K562 (cell line): ENCODE results near the gene HSD17B2. TPM values are rescaled to one million over a fixed set of nuclear protein-coding genes. Genes with fewer than 3 reads are reported as not detected.

ENCODE experiments used
- ATAC-seq: fragments of 200-7000 bp; cut with Tn5 transposase; 3 replicates; pipeline ENCODE4 v1.9.1; 2020; ENCODE audit warnings: moderate library complexity
- BruUV-seq: library from RNA; stranded (reverse); fragments of 400-500 nt; replicated peaks from 2 replicates; lab custom pipeline; 2021; lab: Mats Ljungman, UMichigan
- CTCF ChIA-PET: fragments of 300-600 bp; formaldehyde crosslinking; extraction: SDS; loops from one replicate; lab custom pipeline; 2021; ENCODE audit warnings: low intra/inter-chr PET ratio; lab: Yijun Ruan, JAX
- POLR2A ChIA-PET: fragments of 300-600, 350-650 bp; sonication (Branson Sonifier 250); formaldehyde crosslinking; extraction: SDS; loops from one replicate; lab custom pipeline; 2021; ENCODE audit warnings: antibody characterized with exemption, inconsistent platforms; lab: Yijun Ruan, JAX
- DNase-seq, 4 experiments: peaks; one replicate each; pipeline versions ENCODE4 v3.0.0 to v3.0.0-alpha.2; 2011 to 2018; ENCODE audit warnings: low spot score in 3 of 4, mixed read lengths in 3 of 4; ENCODE audit errors: extremely low read depth in 1 of 4
- FAIRE-seq: peaks from 2 replicates; lab custom pipeline; 2011; peaks lifted over from hg19 to GRCh38; lab: Jason Lieb, UNC
- H2AFZ ChIP-seq: 2 replicates; pipeline ENCODE4 v1.6.0; 2011; ENCODE audit warnings: low read depth, low read length, control low read depth, inconsistent platforms
- H3K27ac ChIP-seq: fragments of 200-600 bp; 3 replicates; pipeline ENCODE4 v1.8.0; 2011; ENCODE audit warnings: low read depth, mild to moderate bottlenecking, control low read depth, inconsistent platforms, low read length, moderate library complexity, mixed read lengths; ENCODE audit errors: extremely low read depth
- H3K27me3 ChIP-seq, 2 experiments: fragments of 300-600 bp in 1 of 2; 2 replicates in 1 of 2; 3 replicates in 1 of 2; pipeline versions ENCODE4 v1.6.0 to v1.8.0; 2011; ENCODE audit warnings: inconsistent platforms in 2 of 2, low read length in 2 of 2, mild to moderate bottlenecking in 1 of 2, mixed read lengths in 1 of 2, moderate library complexity in 1 of 2; ENCODE audit not compliant: control insufficient read depth in 2 of 2, insufficient read depth in 2 of 2
- H3K36me3 ChIP-seq: fragments of 300-600 bp; 3 replicates; pipeline ENCODE4 v1.8.0; 2011; ENCODE audit warnings: mild to moderate bottlenecking, low read length, inconsistent platforms; ENCODE audit not compliant: control insufficient read depth, insufficient read depth
- H3K4me1 ChIP-seq, 2 experiments: fragments of 200-600 bp in 1 of 2; replicated peaks in 1 of 2; 2 replicates in 1 of 2; 3 replicates in 1 of 2; pipeline versions ENCODE4 v1.5.1 to v1.8.0; 2011; ENCODE audit warnings: inconsistent platforms in 2 of 2, low read length in 2 of 2, mild to moderate bottlenecking in 1 of 2, mixed read lengths in 1 of 2, moderate library complexity in 1 of 2; ENCODE audit not compliant: control insufficient read depth in 2 of 2, insufficient read depth in 2 of 2
- H3K4me2 ChIP-seq: 2 replicates; pipeline ENCODE4 v1.6.1; 2011; ENCODE audit warnings: low read length, control low read depth, inconsistent platforms, mixed read lengths; ENCODE audit not compliant: insufficient read depth
- H3K4me3 ChIP-seq: fragments of 200-600 bp; sonication (generic), shearing (Covaris generic); 2 replicates; pipeline ENCODE4 v1.5.1; 2016; ENCODE audit warnings: control low read depth, inconsistent platforms
- H3K79me2 ChIP-seq: fragments of 200-600 bp; 3 replicates; pipeline ENCODE4 v1.8.0; 2011; ENCODE audit warnings: low read length, inconsistent platforms; ENCODE audit not compliant: control insufficient read depth, insufficient read depth
- H3K9ac ChIP-seq, 2 experiments: 2 replicates each; pipeline versions ENCODE4 v1.6.0 to v1.6.1; 2011; ENCODE audit warnings: low read depth in 2 of 2, low read length in 2 of 2, control low read depth in 1 of 2, inconsistent platforms in 1 of 2, mild to moderate bottlenecking in 1 of 2, mixed read lengths in 1 of 2; ENCODE audit not compliant: insufficient read depth in 1 of 2
- H3K9me1 ChIP-seq: one replicate; pipeline ENCODE4 v1.6.0; 2011; ENCODE audit warnings: inconsistent platforms, mild to moderate bottlenecking, low read length, moderate library complexity; ENCODE audit not compliant: control insufficient read depth, insufficient read depth
- H3K9me3 ChIP-seq: replicated peaks from 2 replicates; pipeline ENCODE4 v1.5.1; 2011; ENCODE audit warnings: low read depth, low read length, inconsistent platforms; ENCODE audit not compliant: control insufficient read depth, insufficient read depth
- H4K20me1 ChIP-seq: replicated peaks from 2 replicates; pipeline ENCODE4 v1.6.1; 2011; ENCODE audit warnings: low read length, inconsistent platforms, mixed read lengths; ENCODE audit not compliant: control insufficient read depth, insufficient read depth
- BACH1 ChIP-seq: fragments of 200-800 bp; sonication (Bioruptor generic); IDR thresholded peaks from 2 replicates; pipeline ENCODE4 v1.6.1; 2016; ENCODE audit warnings: missing genetic modification characterization, missing compliant biosample characterization
- CHD2 ChIP-seq: IDR thresholded peaks from 2 replicates; pipeline ENCODE4 v1.6.1; 2011; ENCODE audit warnings: low read depth, low read length
- CREB1 ChIP-seq, 2 experiments: sonication (generic) in 1 of 2; formaldehyde crosslinking in 1 of 2; IDR thresholded peaks; 2 replicates each; pipeline versions ENCODE4 v1.6.1 to v1.8.0; 2012 to 2022; ENCODE audit warnings: inconsistent platforms in 1 of 2, mild to moderate bottlenecking in 1 of 2, missing genetic modification reagents in 1 of 2, moderate library complexity in 1 of 2
- EP400 ChIP-seq: fragments of 450-650 bp; IDR thresholded peaks from 2 replicates; pipeline ENCODE4 v1.6.1; 2017; ENCODE audit warnings: antibody characterized with exemption, mild to moderate bottlenecking, moderate library complexity
- ETV6 ChIP-seq, 3 experiments: fragments of 150-350 bp in 1 of 3; sonication (generic) in 1 of 3; formaldehyde crosslinking in 1 of 3; IDR thresholded peaks; 2 replicates each; pipeline versions ENCODE4 v1.6.1 to v1.8.0; 2014 to 2022; ENCODE audit warnings: borderline replicate concordance in 2 of 3, low read depth in 2 of 3, antibody characterized with exemption in 1 of 3, low read length in 1 of 3, mild to moderate bottlenecking in 1 of 3, missing genetic modification reagents in 1 of 3
- HMG20B ChIP-seq: fragments of 250-450 bp; sonication (Bioruptor Pico); IDR thresholded peaks from 2 replicates; pipeline ENCODE4 v1.5.0; 2021; ENCODE audit warnings: mild to moderate bottlenecking
- MYBL2 ChIP-seq, 2 experiments: fragments of 450-650 bp in 1 of 2; sonication (generic) in 1 of 2; formaldehyde crosslinking in 1 of 2; IDR thresholded peaks; 2 replicates each; pipeline versions ENCODE4 v1.6.1 to v1.8.1; 2017 to 2022; ENCODE audit warnings: borderline replicate concordance in 1 of 2, inconsistent platforms in 1 of 2, low read depth in 1 of 2, mild to moderate bottlenecking in 1 of 2, missing genetic modification reagents in 1 of 2, moderate library complexity in 1 of 2
- NCOA6 ChIP-seq: fragments of 450-650 bp; IDR thresholded peaks from 2 replicates; pipeline ENCODE4 v1.6.1; 2017; ENCODE audit warnings: mild to moderate bottlenecking
- POU5F1 ChIP-seq: fragments of 150-350 bp; IDR thresholded peaks from 2 replicates; pipeline ENCODE4 v1.6.1; 2014; ENCODE audit warnings: borderline replicate concordance, low read length, low read depth, mild to moderate bottlenecking; ENCODE audit not compliant: partially characterized antibody
- SMC3 ChIP-seq: conservative IDR thresholded peaks from 2 replicates; pipeline ENCODE4 v1.6.1; 2011; ENCODE audit warnings: low read depth, low read length, improper control_type of control experiment; ENCODE audit not compliant: insufficient read depth
- ZNF217 ChIP-seq: sonication (generic); formaldehyde crosslinking; IDR thresholded peaks from 2 replicates; pipeline ENCODE4 v1.8.0; 2022; ENCODE audit warnings: mild to moderate bottlenecking, missing genetic modification reagents
- ZNF507 ChIP-seq: conservative IDR thresholded peaks from 2 replicates; pipeline ENCODE4 v1.6.1; 2017; ENCODE audit warnings: missing genetic modification characterization, missing compliant biosample characterization
- ZNF551 ChIP-seq: fragments of 250-450 bp; sonication (Bioruptor Pico); IDR thresholded peaks from 2 replicates; pipeline ENCODE4 v1.5.0; 2021; ENCODE audit warnings: mild to moderate bottlenecking, moderate library complexity
- WGBS: fragments of 100-300 bp; shearing (Covaris generic); methylation state at CpG from one replicate; pipeline ENCODE4 v1.1.6; 2016; ENCODE audit warnings: low coverage, mixed read lengths; ENCODE audit not compliant: insufficient coverage; ENCODE audit errors: missing lambda C conversion rate; 5-methylcytosine and 5-hydroxymethylcytosine counted together
- in situ Hi-C: fragments of 300-500 bp; cut with MboI; formaldehyde crosslinking; loops from 4 replicates; pipeline ENCODE4 v1.15.0; 2018; ENCODE audit warnings: inconsistent platforms, mixed read lengths
- intact Hi-C: fragments of 100-400 bp; cut with micrococcal nuclease; formaldehyde crosslinking; loops from 2 replicates; pipeline ENCODE4 v1.14.2; 2022
- polyA plus RNA-seq, 8 experiments: library from polyadenylated mRNA; depleted of rRNA in 4 of 8; stranded (reverse) in 5 of 8; unstranded in 3 of 8; fragments of >200 nt; fragmentation: Nextera tagmentation in 2 of 8; fragmentation: Illumina TruSeq in 1 of 8; extraction: Ambion mirVana in 2 of 8; extraction: Trizol in 1 of 8; gene quantifications; 2 replicates each; pipeline versions ENCODE4 v1.2.1 to v1.2.3, GENCODE V29; 2011 to 2014; ENCODE audit warnings: inconsistent platforms in 1 of 8, missing spikeins in 1 of 8
- total RNA-seq, 7 experiments: library from RNA; depleted of rRNA in 6 of 7; stranded (reverse); fragments of >200 nt in 6 of 7; fragmentation: Illumina TruSeq in 2 of 7; extraction: Trizol in 2 of 7; gene quantifications; 2 replicates each; pipeline versions ENCODE4 v1.2.1 to v1.2.3, GENCODE V29; 2011 to 2021; ENCODE audit warnings: low replicate concordance in 1 of 7
- TF ChIP-seq, protein P1 (sequence below): fragments of 250-450 bp; sonication (Bioruptor Pico); IDR thresholded peaks from 2 replicates; pipeline ENCODE4 v1.5.1; 2021; ENCODE audit warnings: mild to moderate bottlenecking
- TF ChIP-seq, protein P2 (sequence below): sonication (generic); IDR thresholded peaks from 2 replicates; pipeline ENCODE4 v1.6.1; 2016

The HSD17B2 gene
- total and polyA plus RNA-seq, 9 of the 15 experiments (the other 6 are each of a cell fraction or from before 2014, with no cell fraction given), result not detected

DNA sequence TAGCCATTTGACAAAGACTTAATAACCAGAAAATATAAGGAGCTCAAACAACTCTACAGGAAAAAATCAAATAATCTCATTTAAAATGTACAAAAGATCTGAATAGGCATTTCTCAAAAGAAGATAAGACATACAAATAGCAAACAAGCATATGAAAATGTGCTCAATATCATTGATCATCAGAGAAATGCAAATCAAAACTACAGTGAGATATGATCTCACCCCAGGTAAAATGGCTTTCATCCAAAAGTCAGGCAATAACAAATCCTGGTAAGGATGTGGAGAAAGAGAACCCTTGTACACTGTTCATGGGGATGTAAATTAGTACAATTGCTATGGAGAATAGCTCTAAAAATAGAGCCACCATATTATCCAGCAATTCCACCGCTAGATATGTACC, 43.1 kb downstream of the HSD17B2 start:
- no peaks in the 10 kb centered on the region for H3K9me1 ChIP-seq
- ATAC-seq (no peak), FAIRE-seq (no peak), DNase-seq (no peak)
- no peak overlapping the region for H3K9ac ChIP-seq
- ChIA-PET CTCF (no interaction called here), POLR2A (interaction anchor here (0.8 to 1.3 kb wide), 2 partner anchors 13 to 25 kb away, joined by 4 to 6 read pairs; no protein-coding TSS in a partner anchor)
- H3K4me3 ChIP-seq, result no peak overlapping the region
- no peak overlapping the region for H3K27ac ChIP-seq
- no peaks in the 10 kb centered on the region for H3K27me3 ChIP-seq
- 3% methylated on average over 1 of the region's 1 CpG for WGBS
- in situ Hi-C loops, result no loop called here
- no peaks in the 10 kb centered on the region for H3K9me3 ChIP-seq
- intact Hi-C loops, result no loop called here
- no peaks in the 10 kb centered on the region for H4K20me1 ChIP-seq
- TF ChIP-seq NCOA6 (no peak), POU5F1 (no peak), ETV6 (IDR thresholded peaks at IDR 0.05; ENCODE audit: borderline replicate concordance in 1 of 2, low read depth in 2 of 2, low read length in 1 of 2) (no peak), ETV6 (CRISPR knock-in tag; IDR thresholded peaks at IDR 0.05; ENCODE audit: borderline replicate concordance) (no peak), HMG20B (CRISPR knock-in tag) (no peak), CREB1 (IDR thresholded peaks at IDR 0.05) (no peak), CREB1 (CRISPR knock-in tag; IDR thresholded peaks at IDR 0.05) (no peak), BACH1 (tag) (no peak), ZNF507 (tag) (no peak), ZNF217 (CRISPR knock-in tag) (no peak), ZNF551 (CRISPR knock-in tag) (no peak), MYBL2 (IDR thresholded peaks at IDR 0.05; ENCODE audit: low read depth) (no peak), MYBL2 (CRISPR knock-in tag; IDR thresholded peaks at IDR 0.05; ENCODE audit: borderline replicate concordance) (no peak), EP400 (no peak), CHD2 (no peak), SMC3 (no peak)
- TF ChIP-seq, protein P1, sequence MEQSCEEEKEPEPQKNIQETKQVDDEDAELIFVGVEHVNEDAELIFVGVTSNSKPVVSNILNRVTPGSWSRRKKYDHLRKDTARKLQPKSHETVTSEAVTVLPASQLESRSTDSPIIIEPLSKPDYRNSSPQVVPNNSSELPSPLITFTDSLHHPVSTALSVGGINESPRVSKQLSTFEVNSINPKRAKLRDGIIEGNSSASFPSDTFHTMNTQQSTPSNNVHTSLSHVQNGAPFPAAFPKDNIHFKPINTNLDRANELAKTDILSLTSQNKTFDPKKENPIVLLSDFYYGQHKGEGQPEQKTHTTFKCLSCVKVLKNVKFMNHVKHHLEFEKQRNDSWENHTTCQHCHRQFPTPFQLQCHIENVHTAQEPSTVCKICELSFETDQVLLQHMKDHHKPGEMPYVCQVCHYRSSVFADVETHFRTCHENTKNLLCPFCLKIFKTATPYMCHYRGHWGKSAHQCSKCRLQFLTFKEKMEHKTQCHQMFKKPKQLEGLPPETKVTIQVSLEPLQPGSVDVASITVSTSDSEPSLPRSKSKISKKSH (CRISPR knock-in tag), result no peak
- TF ChIP-seq, protein P2, sequence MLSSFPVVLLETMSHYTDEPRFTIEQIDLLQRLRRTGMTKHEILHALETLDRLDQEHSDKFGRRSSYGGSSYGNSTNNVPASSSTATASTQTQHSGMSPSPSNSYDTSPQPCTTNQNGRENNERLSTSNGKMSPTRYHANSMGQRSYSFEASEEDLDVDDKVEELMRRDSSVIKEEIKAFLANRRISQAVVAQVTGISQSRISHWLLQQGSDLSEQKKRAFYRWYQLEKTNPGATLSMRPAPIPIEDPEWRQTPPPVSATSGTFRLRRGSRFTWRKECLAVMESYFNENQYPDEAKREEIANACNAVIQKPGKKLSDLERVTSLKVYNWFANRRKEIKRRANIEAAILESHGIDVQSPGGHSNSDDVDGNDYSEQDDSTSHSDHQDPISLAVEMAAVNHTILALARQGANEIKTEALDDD, result no peak
- H3K4me2 ChIP-seq, result no peak overlapping the region
- H3K4me1 ChIP-seq, result no peaks in the 10 kb centered on the region
- no peaks in the 10 kb centered on the region for H3K79me2 ChIP-seq
- BruUV-seq, result no TSS peak
- no peaks in the 10 kb centered on the region for H3K36me3 ChIP-seq
- no peak overlapping the region for H2AFZ ChIP-seq
